ENCODE results near the gene RNF144A. TPM values are rescaled to one million over a fixed set of nuclear protein-coding genes. Genes with fewer than 3 reads are reported as not detected.

The RNF144A gene
- total and polyA plus RNA-seq, 12 donors: 13.0 to 103 (median 42.3) TPM

GRCh38 chr2:6970976-6971480, 53.8 kb downstream of the RNF144A start:
- Histone ChIP-seq H3K4me1 (replicated peaks in 1 of 2) (peaks cover 0 to 20% of the 10 kb centered on the region in 2 donors), H3K27me3 (no peaks in the 10 kb centered on the region), H3K9me3 (replicated peaks in 1 of 3) (no peaks in the 10 kb centered on the region), H3K36me3 (replicated peaks in 1 of 2) (no peaks in the 10 kb centered on the region), H3K27ac (peak overlapping the region in 2 of 5 donors; percentile 15 to 29), H3K4me3 (no peak overlapping the region)
- intact Hi-C loops (cut with DNase I): no loop called here
- 74 to 80% (median 79%) methylated on average over 4 of the region's 4 CpGs for WGBS, 4 donors
- DNase-seq: peak in 2 of 7 donors; percentile 20 to 44
- TF ChIP-seq POLR2A (IDR thresholded peaks at IDR 0.05) (no peak), CTCF (IDR thresholded peaks at IDR 0.05) (no peak)

- DNase-seq: peak in 1 of 7 donors; percentile 27
- Histone ChIP-seq H3K4me3 (no peak overlapping the region), H3K36me3 (replicated peaks in 1 of 2) (no peaks in the 10 kb centered on the region), H3K27ac (peak overlapping the region in 2 of 5 donors; percentile 15 to 29), H3K27me3 (no peaks in the 10 kb centered on the region), H3K9me3 (replicated peaks in 1 of 3) (no peaks in the 10 kb centered on the region), H3K4me1 (replicated peaks in 1 of 2) (peaks cover 0 to 23% of the 10 kb centered on the region in 2 donors)
- WGBS, 4 donors: 60 to 86% (median 73%) methylated on average over 2 of the region's 2 CpGs
- intact Hi-C loops (cut with DNase I): no loop called here
- TF ChIP-seq CTCF (IDR thresholded peaks at IDR 0.05) (no peak), POLR2A (IDR thresholded peaks at IDR 0.05) (no peak)
These were observed 54.3 kb downstream of the RNF144A start for GRCh38 chr2:6971502-6971901.

GRCh38 chr2:6972067-6972710, 55.0 kb downstream of the RNF144A start:
- H3K36me3 ChIP-seq (replicated peaks in 1 of 2): no peaks in the 10 kb centered on the region
- peaks cover 5 to 30% of the 10 kb centered on the region in 2 donors for H3K4me1 ChIP-seq (replicated peaks in 1 of 2)
- no peaks in the 10 kb centered on the region for H3K27me3 ChIP-seq
- no peaks in the 10 kb centered on the region for H3K9me3 ChIP-seq (replicated peaks in 1 of 3)
- no peak overlapping the region for H3K4me3 ChIP-seq
- DNase-seq: peak in 1 of 7 donors; percentile 14
- 89 to 95% (median 93%) methylated on average over 5 of the region's 5 CpGs for WGBS, 4 donors
- intact Hi-C loops (cut with DNase I): no loop called here
- H3K27ac ChIP-seq: no peak overlapping the region
- TF ChIP-seq POLR2A (IDR thresholded peaks at IDR 0.05) (no peak), CTCF (IDR thresholded peaks at IDR 0.05) (no peak)

- H3K9me3 ChIP-seq (replicated peaks in 1 of 3): no peaks in the 10 kb centered on the region
- no peak overlapping the region for H3K27ac ChIP-seq
- peak in 1 of 7 donors; percentile 13 for DNase-seq
- 78 to 84% (median 80%) methylated on average over 7 of the region's 7 CpGs for WGBS, 4 donors
- no peak for TF ChIP-seq POLR2A (IDR thresholded peaks at IDR 0.05)
- no peak for TF ChIP-seq CTCF (IDR thresholded peaks at IDR 0.05)
- H3K36me3 ChIP-seq (replicated peaks in 1 of 2): no peaks in the 10 kb centered on the region
- H3K4me3 ChIP-seq: no peak overlapping the region
- peaks cover 10 to 42% of the 10 kb centered on the region in 2 donors for H3K4me1 ChIP-seq (replicated peaks in 1 of 2)
- H3K27me3 ChIP-seq: no peaks in the 10 kb centered on the region
- intact Hi-C loops (cut with DNase I): no loop called here
These were observed 56.8 kb downstream of the RNF144A start for GRCh38 chr2:6973895-6974545.
